ENCODE measurements around the gene GAR1. TPM values are rescaled to one million over a fixed set of nuclear protein-coding genes. Genes with fewer than 3 reads are reported as not detected.
A peak's percentile ranks its signal among the peaks of the same experiment; 100 is the strongest.

Gene GAR1
- total RNA-seq, 1 donor from 2014 or later, result 16.4 TPM

DNA sequence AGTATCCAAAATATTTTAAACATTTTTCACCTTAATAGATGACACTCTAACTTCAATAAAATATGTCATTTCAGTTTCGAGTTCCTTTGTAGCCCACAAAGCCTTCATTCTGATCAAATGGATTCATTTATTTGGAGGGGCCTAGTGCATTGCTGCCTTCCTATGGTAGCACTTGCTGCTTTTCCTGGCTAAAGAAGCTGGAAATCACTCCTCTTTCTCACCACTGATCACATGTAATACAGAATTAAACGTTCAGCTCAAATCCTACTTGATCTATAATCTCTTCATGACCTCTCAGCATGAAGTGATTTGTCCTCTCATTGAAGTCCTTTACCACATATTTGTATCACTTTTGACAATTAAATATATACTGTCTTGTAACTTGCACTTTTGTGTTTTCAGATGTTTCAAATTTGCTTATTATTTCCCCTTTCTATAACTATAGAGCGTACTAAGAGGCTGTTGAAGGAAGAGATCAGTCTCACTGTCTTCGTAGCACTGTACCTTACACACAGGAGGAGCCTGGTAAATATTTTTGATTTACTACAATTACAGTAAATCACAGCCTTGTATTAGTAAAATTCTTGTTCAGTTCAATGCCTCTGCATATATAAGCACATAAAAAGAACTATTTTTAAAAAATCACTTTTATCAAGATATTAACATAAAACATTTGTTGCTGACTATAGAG, 14.3 kb upstream of the GAR1 start:
- DNase-seq (ENCODE audit: low read depth), result no peak
- no peaks in the 10 kb centered on the region for H3K27me3 ChIP-seq (ENCODE audit: control insufficient read depth, insufficient read depth, low read length)
- no peaks in the 10 kb centered on the region for H3K36me3 ChIP-seq (ENCODE audit: control insufficient read depth, insufficient read depth, low read length)
- TF ChIP-seq, protein P1, sequence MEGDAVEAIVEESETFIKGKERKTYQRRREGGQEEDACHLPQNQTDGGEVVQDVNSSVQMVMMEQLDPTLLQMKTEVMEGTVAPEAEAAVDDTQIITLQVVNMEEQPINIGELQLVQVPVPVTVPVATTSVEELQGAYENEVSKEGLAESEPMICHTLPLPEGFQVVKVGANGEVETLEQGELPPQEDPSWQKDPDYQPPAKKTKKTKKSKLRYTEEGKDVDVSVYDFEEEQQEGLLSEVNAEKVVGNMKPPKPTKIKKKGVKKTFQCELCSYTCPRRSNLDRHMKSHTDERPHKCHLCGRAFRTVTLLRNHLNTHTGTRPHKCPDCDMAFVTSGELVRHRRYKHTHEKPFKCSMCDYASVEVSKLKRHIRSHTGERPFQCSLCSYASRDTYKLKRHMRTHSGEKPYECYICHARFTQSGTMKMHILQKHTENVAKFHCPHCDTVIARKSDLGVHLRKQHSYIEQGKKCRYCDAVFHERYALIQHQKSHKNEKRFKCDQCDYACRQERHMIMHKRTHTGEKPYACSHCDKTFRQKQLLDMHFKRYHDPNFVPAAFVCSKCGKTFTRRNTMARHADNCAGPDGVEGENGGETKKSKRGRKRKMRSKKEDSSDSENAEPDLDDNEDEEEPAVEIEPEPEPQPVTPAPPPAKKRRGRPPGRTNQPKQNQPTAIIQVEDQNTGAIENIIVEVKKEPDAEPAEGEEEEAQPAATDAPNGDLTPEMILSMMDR (IDR thresholded peaks at IDR 0.05; ENCODE audit: insufficient read depth, low read length, poor library complexity, severe bottlenecking), result no peak
- peak overlapping the region; percentile 40 for H3K4me3 ChIP-seq (ENCODE audit: low read depth, low read length)

DNA sequence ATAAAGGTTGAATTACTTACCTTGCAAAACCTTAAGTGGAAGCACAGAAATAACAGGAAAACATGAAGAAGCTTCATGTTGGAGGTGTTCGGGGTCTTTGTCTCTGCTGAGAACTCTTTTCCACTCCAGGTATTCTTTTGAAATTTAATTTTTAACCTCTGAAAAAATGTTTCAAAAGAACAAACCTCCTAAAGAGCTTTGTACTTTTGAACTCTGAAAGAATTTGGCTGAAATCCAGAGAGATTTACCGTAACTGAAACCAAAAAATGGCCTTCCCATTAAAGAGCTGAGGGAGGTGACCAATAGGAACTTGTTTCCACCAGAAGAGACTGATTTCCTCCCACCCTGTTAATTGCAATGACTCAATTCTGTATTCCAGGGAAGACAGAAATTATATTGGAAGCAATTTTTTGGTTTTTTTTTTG, 13.7 kb upstream of the GAR1 start, which contains the start of gene CFI:
CFI (minus strand) TSS at position 105 of the 425 bp plus-strand sequence; CDS start at position 77, 28 bp downstream.
- DNase-seq (ENCODE audit: low read depth), result no peak
- Histone ChIP-seq H3K27me3 (ENCODE audit: control insufficient read depth, insufficient read depth, low read length) (no peaks in the 10 kb centered on the region), H3K4me3 (ENCODE audit: low read depth, low read length) (peak within 1 kb of the TSS; percentile 40), H3K36me3 (ENCODE audit: control insufficient read depth, insufficient read depth, low read length) (no peaks in the 10 kb centered on the region)
- TF ChIP-seq, protein P1 (IDR thresholded peaks at IDR 0.05; ENCODE audit: insufficient read depth, low read length, poor library complexity, severe bottlenecking), result no peak

DNA sequence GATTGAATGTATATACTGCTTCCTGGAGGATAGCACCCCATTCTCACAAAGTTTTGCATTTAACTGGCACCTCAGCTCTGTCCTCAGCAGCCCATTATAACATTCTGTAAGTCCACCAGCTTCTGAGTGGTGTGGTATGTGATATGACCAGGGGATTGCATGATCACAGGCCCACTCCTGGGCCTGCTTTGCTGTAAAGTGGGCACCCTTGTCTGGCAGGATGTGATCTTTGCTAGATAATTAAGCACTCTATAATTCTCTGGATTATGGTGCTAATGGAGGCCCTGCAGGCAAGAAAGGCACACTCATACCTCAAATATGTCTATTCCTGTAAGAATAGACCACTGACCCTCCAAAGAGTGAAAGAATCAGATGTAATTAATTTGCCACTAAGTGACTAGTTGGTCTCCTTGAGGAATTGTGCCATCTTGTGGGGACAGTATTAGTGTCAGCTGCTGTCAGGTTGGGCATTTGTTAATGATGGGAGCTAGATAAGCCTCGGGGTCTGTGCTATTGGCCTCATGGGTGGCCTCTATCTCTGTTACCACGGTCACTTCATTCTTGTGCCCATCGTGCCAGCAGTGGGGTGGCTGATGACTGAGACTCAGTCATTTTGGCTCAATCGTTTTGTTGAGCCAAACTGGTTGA, 11.5 kb upstream of the GAR1 start:
- no peaks in the 10 kb centered on the region for H3K27me3 ChIP-seq (ENCODE audit: control insufficient read depth, insufficient read depth, low read length)
- TF ChIP-seq, protein P1 (IDR thresholded peaks at IDR 0.05; ENCODE audit: insufficient read depth, low read length, poor library complexity, severe bottlenecking), result peak; percentile 57
- H3K4me3 ChIP-seq (ENCODE audit: low read depth, low read length), result no peak overlapping the region
- no peak for DNase-seq (ENCODE audit: low read depth)
- no peaks in the 10 kb centered on the region for H3K36me3 ChIP-seq (ENCODE audit: control insufficient read depth, insufficient read depth, low read length)

DNA sequence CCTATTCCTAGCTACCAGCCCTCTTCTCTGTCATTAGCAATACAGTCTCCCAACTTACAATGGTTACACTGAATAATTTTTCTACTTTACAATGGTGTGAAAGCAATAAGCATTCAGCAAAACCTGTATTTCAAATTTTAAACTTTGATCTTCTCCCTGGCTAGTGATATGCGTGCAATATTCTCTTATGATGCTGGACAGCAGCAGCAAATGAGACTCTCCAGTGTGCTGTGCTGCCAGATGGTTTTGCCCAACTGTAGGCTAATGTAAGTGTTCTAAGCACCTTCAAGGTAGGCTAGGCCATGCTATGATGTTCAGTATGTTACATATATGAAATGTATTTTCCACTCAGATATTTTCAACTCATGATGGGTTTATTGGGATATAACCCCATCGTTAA, 5.9 kb upstream of the GAR1 start:
- no peak for DNase-seq (ENCODE audit: low read depth)

DNA sequence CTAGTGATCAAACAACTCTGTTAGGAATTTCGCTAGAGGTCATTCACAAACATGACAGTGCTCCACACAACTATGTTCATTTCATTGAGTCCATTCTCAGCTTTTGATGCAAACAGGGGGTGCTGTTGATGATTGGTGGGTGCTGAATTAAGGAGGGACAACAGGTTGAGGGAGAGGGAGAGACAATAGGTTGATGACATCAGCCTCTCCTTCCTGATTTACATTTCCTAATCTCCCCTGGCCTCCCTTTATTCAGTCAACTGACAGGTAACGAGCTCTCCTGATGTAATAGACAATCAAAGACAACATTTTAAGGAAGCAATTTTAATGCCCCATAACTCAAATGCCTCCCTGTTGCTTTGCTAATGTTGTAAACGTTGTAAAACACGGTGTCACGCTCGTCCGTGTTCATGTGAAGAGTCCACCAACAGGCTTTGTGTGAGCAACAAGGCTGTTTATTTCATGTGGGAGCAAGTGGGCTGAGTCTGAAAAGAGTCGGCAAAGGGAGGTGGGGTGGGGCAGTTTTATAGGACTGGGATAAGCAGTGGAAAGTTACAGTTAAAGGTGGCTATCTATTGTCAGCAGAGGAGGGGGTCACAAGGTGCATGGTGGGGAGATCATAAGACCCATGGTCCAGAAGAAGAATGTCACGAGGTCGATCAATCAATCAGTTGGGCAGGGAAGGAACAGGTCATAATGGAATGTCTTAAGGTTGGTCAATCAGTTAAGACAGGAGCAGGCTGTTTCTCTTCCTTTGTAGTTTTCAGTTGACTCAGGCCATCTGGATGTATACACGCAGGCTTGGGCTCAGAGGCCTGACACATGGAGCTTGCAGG, 4.8 kb upstream of the GAR1 start:
- no peaks in the 10 kb centered on the region for H3K36me3 ChIP-seq (ENCODE audit: control insufficient read depth, insufficient read depth, low read length)
- no peaks in the 10 kb centered on the region for H3K27me3 ChIP-seq (ENCODE audit: control insufficient read depth, insufficient read depth, low read length)
- no peak for DNase-seq (ENCODE audit: low read depth)
- no peak overlapping the region for H3K4me3 ChIP-seq (ENCODE audit: low read depth, low read length)
- TF ChIP-seq, protein P1 (IDR thresholded peaks at IDR 0.05; ENCODE audit: insufficient read depth, low read length, poor library complexity, severe bottlenecking), result no peak

More for the DNA sequence above, 5.9 kb upstream of the GAR1 start:
- H3K4me3 ChIP-seq (ENCODE audit: low read depth, low read length), result no peak overlapping the region
- no peaks in the 10 kb centered on the region for H3K27me3 ChIP-seq (ENCODE audit: control insufficient read depth, insufficient read depth, low read length)
- TF ChIP-seq, protein P1 (IDR thresholded peaks at IDR 0.05; ENCODE audit: insufficient read depth, low read length, poor library complexity, severe bottlenecking), result no peak
- no peaks in the 10 kb centered on the region for H3K36me3 ChIP-seq (ENCODE audit: control insufficient read depth, insufficient read depth, low read length)
